Measurements from ENCODE around the gene OR52B6.

GRCh38 chr11:5621580-5621979, 40.9 kb downstream of the OR52B6 start:
- TF ChIP-seq, protein P1, sequence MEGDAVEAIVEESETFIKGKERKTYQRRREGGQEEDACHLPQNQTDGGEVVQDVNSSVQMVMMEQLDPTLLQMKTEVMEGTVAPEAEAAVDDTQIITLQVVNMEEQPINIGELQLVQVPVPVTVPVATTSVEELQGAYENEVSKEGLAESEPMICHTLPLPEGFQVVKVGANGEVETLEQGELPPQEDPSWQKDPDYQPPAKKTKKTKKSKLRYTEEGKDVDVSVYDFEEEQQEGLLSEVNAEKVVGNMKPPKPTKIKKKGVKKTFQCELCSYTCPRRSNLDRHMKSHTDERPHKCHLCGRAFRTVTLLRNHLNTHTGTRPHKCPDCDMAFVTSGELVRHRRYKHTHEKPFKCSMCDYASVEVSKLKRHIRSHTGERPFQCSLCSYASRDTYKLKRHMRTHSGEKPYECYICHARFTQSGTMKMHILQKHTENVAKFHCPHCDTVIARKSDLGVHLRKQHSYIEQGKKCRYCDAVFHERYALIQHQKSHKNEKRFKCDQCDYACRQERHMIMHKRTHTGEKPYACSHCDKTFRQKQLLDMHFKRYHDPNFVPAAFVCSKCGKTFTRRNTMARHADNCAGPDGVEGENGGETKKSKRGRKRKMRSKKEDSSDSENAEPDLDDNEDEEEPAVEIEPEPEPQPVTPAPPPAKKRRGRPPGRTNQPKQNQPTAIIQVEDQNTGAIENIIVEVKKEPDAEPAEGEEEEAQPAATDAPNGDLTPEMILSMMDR (IDR thresholded peaks at IDR 0.05; ENCODE audit: low read length): no peak
- TF ChIP-seq EZH2 (IDR thresholded peaks at IDR 0.05; ENCODE audit: borderline replicate concordance, low read length): no peak

All from OCI-LY1 (cell line).